ENCODE results near the gene ZP1.

GRCh38 chr11:60895687-60896086, 28.3 kb downstream of the ZP1 start:
- TF ChIP-seq NR2C2 (CRISPR knock-in tag; IDR thresholded peaks at IDR 0.05; ENCODE audit: borderline replicate concordance) (no peak), CTCF (CRISPR knock-in tag; IDR thresholded peaks at IDR 0.05) (no peak)
